Renal cortical epithelial cell (primary cell): ENCODE results near the gene BBS4. TPM values are rescaled to one million over a fixed set of nuclear protein-coding genes. Genes with fewer than 3 reads are reported as not detected.
"Not testable (repeated sequence)": the region's sequence is repeated elsewhere in the genome, so short reads cannot be mapped to it uniquely, and the experiment has no call there.

Experiments used
- DNase-seq: peaks from one replicate; pipeline ENCODE4 v3.0.0-alpha.2; 2011; ENCODE audit warnings: low read depth
- total RNA-seq: library from RNA; depleted of rRNA; stranded (reverse); fragments of >200 nt; gene quantifications from 2 replicates; pipeline ENCODE4 v1.2.3, GENCODE V29; 2014

The BBS4 gene
- total RNA-seq, 1 donor from 2014 or later: 26.7 TPM

GRCh38 chr15:72700076-72700475, 14.1 kb downstream of the BBS4 start:
- no peak for DNase-seq

- peak; percentile 11 for DNase-seq
Observed at GRCh38 chr15:72706266-72706665, 20.3 kb downstream of the BBS4 start.

- DNase-seq: not testable (repeated sequence)
Observed at GRCh38 chr15:72708551-72709303, 22.7 kb downstream of the BBS4 start.

- DNase-seq: peak; percentile 72
Observed at GRCh38 chr15:72722071-72722696, 36.2 kb downstream of the BBS4 start.

DNA sequence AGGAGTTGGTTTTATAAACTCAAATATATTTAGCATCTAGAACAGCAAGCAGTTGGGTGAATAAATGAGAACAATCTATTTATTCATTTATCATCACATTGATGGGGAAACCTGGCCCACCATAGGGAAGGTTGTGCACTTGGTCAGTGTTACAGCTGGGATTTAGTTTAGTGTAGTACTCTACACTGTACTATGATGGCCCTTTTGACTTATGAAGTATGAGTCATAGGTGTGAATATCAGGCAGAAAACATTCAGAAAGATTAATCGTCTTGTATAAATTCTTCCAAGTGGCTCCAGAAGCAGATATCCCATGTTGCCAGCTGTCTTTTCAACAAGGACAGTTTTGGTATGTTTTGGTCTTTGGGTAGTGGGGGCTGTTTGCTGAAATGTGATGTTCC, 38.0 kb downstream of the BBS4 start:
- no peak for DNase-seq

GRCh38 chr15:72725446-72725845, 39.4 kb downstream of the BBS4 start:
- DNase-seq: no peak

GRCh38 chr15:72725851-72726250, 39.8 kb downstream of the BBS4 start:
- DNase-seq: not testable (repeated sequence)

DNA sequence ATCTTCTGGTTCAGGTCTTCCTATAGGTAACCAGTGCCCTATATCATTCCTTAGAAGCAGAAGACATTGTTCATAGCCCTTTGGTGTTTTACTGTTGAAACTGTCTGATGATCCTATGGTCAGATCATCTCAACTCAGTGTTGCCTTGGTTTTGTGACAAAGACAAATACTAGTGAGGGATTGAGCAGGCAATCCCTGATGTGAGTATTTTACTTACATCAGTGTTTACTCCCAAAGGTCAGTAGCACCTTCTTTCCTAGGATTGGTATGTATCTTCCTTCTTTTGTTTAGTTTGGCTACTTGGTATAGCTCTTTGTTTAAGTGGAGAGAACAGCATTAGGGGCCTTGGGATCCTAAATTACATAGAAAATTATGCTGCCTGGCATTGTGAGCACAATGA, 41.1 kb downstream of the BBS4 start:
- no peak for DNase-seq

- DNase-seq: not testable (repeated sequence)
Observed at GRCh38 chr15:72728249-72728648, 42.2 kb downstream of the BBS4 start.

- DNase-seq: no peak
Observed at GRCh38 chr15:72728821-72729220, 42.8 kb downstream of the BBS4 start.

DNA sequence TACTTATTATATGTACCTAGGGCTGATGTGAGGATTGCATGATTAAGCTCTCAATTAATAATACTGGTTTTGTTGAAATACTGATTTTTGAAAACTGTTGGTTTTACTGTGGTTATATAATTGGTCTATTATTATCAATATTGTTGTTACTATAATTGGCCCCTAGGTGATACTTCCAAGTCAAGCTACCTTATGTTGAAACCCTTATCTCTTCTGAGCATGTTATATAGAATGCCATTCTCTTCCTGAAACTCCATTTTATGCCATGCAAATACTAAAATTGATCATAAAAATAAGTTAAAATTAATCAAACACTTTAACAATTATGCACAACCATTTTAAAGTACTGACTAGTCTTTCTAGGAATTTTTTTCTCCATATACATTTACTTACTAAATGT, 46.1 kb downstream of the BBS4 start:
- no peak for DNase-seq

GRCh38 chr15:72732516-72732915, 46.5 kb downstream of the BBS4 start:
- no peak for DNase-seq

GRCh38 chr15:72733941-72734738, 48.1 kb downstream of the BBS4 start:
- no peak for DNase-seq

DNA sequence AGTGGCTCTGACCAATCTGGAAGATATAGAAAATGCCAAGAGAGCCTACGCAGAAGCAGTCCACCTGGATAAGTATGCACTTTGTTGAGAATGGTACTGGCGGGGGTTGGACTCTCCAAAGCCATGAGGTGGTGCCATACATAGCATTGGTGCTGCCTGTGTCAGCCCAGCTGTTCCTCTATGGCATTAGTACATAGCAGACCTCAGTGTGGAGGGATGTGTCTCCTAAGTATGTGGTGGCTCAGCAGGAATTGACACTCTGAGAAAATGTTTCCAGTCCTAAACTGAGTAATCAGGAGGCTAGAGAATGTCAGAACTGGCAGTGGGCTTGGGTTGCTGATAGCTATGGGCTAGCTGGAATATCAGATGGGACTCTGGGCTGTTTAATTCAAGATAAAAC, 49.1 kb downstream of the BBS4 start:
- DNase-seq: no peak

GRCh38 chr15:72737061-72737460, 51.1 kb downstream of the BBS4 start:
- no peak for DNase-seq

- no peak for DNase-seq
Observed at GRCh38 chr15:72737723-72738122, 51.7 kb downstream of the BBS4 start.

DNA sequence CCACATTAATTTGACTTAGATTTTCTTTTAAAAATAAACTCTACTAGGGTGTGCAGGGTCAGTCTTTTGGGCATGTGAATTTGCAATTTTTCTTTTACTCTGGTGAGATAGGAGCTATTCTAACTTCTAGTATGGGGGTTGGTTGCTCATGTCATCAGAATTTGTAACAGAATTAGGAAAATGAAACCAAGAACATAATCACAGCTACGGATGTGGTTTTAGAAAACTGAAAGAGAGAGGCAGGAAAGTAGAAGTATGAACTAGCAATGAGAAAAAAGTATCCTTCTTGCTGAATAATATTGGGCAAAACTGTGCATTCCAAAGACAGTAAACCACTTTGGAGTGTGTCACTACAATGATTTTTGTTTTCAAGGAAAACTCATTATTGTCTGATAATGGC, 54.2 kb downstream of the BBS4 start:
- no peak for DNase-seq

GRCh38 chr15:72749700-72750099, 63.7 kb downstream of the BBS4 start:
- no peak for DNase-seq

- peak; percentile 41 for DNase-seq
Observed at GRCh38 chr15:72751751-72752455, 65.9 kb downstream of the BBS4 start.

- DNase-seq: no peak
Observed at GRCh38 chr15:72754096-72754495, 68.1 kb downstream of the BBS4 start.

- peak; percentile 93 for DNase-seq
Observed at GRCh38 chr15:72758182-72758581, 72.2 kb downstream of the BBS4 start.
